Thyroid gland (tissue), 4 donors: ENCODE results near the gene INPP5J. TPM values are rescaled to one million over a fixed set of nuclear protein-coding genes. Genes with fewer than 3 reads are reported as not detected.
"Not testable (repeated sequence)": the region's sequence is repeated elsewhere in the genome, so short reads cannot be mapped to it uniquely, and the experiment has no call there.

Source experiments
- DNase-seq, 2 donors: peaks; one replicate each; pipeline ENCODE4 v3.0.0-alpha.2; 2019
- H3K27ac ChIP-seq, 3 donors: fragments of 200-600 bp; sonication (generic); 1 replicate in 2 of 3; 2 replicates in 1 of 3; pipeline ENCODE4 v1.5.1; 2016 to 2019; ENCODE audit warnings: mild to moderate bottlenecking in 1 of 3, moderate library complexity in 1 of 3
- H3K27me3 ChIP-seq: fragments of 200-600 bp; sonication (generic); one replicate; pipeline ENCODE4 v1.5.1; 2019
- H3K36me3 ChIP-seq, 2 donors: fragments of 200-600 bp; sonication (generic); one replicate each; pipeline ENCODE4 v1.5.1; 2016 to 2019
- H3K4me1 ChIP-seq, 2 donors: fragments of 200-600 bp; sonication (generic); one replicate each; pipeline ENCODE4 v1.5.1; 2017 to 2019
- H3K4me3 ChIP-seq, 3 donors: fragments of 200-600 bp; sonication (generic); replicated peaks in 1 of 3; 1 replicate in 2 of 3; 2 replicates in 1 of 3; pipeline ENCODE4 v1.5.1; 2016; ENCODE audit warnings: mild to moderate bottlenecking in 1 of 3
- H3K9me3 ChIP-seq: fragments of 200-600 bp; sonication (generic); one replicate; pipeline ENCODE4 v1.5.1; 2017
- POLR2A ChIP-seq, 2 donors: fragments of 450-650 bp; IDR thresholded peaks; one replicate each; pipeline ENCODE4 v1.6.1; 2017; ENCODE audit warnings: antibody characterized with exemption in 2 of 2, mild to moderate bottlenecking in 2 of 2, moderate library complexity in 1 of 2
- WGBS, 2 donors: methylation state at CpG; one replicate each; pipeline ENCODE4 v1.1.5; 2017; 5-methylcytosine and 5-hydroxymethylcytosine counted together
- intact Hi-C: fragments of 100-400 bp; cut with DNase I; formaldehyde crosslinking; loops from one replicate; pipeline ENCODE4 v1.15.1; 2023
- total RNA-seq, 4 donors: library from RNA; depleted of rRNA; stranded (reverse); fragments of >200 nt; gene quantifications; one replicate each; pipeline ENCODE4 v1.2.3, GENCODE V29; 2016
- TF ChIP-seq, protein P1 (sequence below), 6 experiments: fragments of 200-600 bp in 3 of 6; fragments of 450-650 bp in 3 of 6; sonication (generic) in 3 of 6; IDR thresholded peaks; one replicate each; pipeline ENCODE4 v1.5.1; 2016 to 2019; ENCODE audit warnings: antibody characterized with exemption in 6 of 6, mild to moderate bottlenecking in 2 of 6, inconsistent platforms in 1 of 6, moderate library complexity in 1 of 6

Gene INPP5J
- total RNA-seq, 4 donors from 2014 or later: 180 to 665 (median 442) TPM

DNA sequence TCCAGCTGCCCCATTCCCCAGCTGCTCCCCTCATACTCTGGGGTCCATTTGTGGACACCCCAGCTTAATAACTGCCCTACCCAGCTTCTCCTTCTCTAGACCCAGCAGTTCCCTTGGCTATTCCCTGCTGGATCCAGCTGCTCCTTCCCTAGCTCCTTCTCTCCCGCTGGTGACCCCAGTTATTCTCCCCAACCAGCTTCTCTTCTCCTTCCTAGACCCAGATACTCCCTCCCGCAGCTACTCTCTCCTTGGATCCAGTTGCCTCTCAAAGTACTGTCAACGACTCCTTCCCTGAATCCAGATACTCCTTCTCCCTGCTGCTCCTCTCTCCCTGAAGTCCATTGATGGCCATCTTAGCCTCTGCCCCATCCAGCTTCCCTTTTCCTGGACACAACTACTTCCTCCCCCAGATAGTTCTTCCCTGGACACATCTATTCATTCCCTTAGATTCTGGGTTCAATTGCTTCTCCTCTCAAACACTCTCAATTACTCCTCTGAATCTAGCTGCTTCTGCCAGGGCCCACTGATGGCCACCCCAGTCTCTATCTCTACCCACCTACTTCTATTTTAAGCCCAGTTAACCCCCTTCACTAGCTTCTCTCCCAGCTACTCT, 27.0 kb upstream of the INPP5J start:
- Histone ChIP-seq H3K27me3 (no peaks in the 10 kb centered on the region), H3K27ac (no peak overlapping the region), H3K36me3 (peaks cover 38% of the 10 kb centered on the region in 2 donors), H3K4me3 (no peak overlapping the region), H3K4me1 (peaks cover 11 to 14% of the 10 kb centered on the region in 2 donors), H3K9me3 (no peaks in the 10 kb centered on the region)
- no peak for TF ChIP-seq POLR2A (IDR thresholded peaks at IDR 0.05)
- TF ChIP-seq, protein P1, sequence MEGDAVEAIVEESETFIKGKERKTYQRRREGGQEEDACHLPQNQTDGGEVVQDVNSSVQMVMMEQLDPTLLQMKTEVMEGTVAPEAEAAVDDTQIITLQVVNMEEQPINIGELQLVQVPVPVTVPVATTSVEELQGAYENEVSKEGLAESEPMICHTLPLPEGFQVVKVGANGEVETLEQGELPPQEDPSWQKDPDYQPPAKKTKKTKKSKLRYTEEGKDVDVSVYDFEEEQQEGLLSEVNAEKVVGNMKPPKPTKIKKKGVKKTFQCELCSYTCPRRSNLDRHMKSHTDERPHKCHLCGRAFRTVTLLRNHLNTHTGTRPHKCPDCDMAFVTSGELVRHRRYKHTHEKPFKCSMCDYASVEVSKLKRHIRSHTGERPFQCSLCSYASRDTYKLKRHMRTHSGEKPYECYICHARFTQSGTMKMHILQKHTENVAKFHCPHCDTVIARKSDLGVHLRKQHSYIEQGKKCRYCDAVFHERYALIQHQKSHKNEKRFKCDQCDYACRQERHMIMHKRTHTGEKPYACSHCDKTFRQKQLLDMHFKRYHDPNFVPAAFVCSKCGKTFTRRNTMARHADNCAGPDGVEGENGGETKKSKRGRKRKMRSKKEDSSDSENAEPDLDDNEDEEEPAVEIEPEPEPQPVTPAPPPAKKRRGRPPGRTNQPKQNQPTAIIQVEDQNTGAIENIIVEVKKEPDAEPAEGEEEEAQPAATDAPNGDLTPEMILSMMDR (IDR thresholded peaks at IDR 0.05): no peak
- intact Hi-C loops: no loop called here
- DNase-seq: no peak
- WGBS, 2 donors: 88 to 96% methylated on average over 3 of the region's 3 CpGs

DNA sequence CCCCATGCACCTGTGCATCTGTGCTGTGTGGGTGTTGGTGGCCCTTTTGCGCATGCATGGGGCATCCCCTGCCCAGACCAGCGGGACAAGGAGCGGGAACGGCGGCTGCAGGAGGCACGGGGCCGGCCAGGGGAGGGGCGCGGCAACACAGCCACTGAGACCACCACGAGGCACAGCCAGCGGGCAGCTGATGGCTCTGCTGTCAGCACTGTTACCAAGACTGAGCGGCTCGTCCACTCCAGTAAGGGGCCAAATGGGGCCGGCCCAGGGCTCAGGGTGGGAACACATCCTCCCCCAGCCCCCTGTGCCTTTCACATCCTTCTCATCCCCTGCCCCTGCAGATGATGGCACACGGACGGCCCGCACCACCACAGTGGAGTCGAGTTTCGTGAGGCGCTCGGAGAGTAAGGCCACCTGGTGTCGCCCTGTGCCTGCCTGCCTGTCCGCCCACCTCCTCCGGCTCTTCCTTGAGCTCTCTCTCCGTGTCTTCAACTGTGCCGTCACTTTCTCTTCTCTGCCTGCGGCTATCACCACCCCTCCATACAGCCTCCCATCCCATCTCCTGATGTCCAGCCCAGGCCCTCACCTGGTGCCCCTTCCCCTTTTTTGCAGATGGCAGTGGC, 26.0 kb upstream of the INPP5J start:
- intact Hi-C loops: no loop called here
- TF ChIP-seq, protein P1 (IDR thresholded peaks at IDR 0.05): no peak
- no peak for TF ChIP-seq POLR2A (IDR thresholded peaks at IDR 0.05)
- peaks cover 27 to 33% of the 10 kb centered on the region in 2 donors for H3K36me3 ChIP-seq
- DNase-seq: no peak
- H3K4me3 ChIP-seq: no peak overlapping the region
- 90 to 95% methylated on average over 22 to 27 of the region's 27 CpGs for WGBS, 2 donors
- H3K27ac ChIP-seq: no peak overlapping the region
- H3K4me1 ChIP-seq: peaks cover 11 to 14% of the 10 kb centered on the region in 2 donors
- no peaks in the 10 kb centered on the region for H3K9me3 ChIP-seq
- no peaks in the 10 kb centered on the region for H3K27me3 ChIP-seq

- intact Hi-C loops, DNase-seq, H3K27me3 ChIP-seq, H3K9me3 ChIP-seq, H3K27ac ChIP-seq, H3K4me3 ChIP-seq: not testable (repeated sequence)
- Histone ChIP-seq H3K36me3 (peaks cover 24 to 28% of the 10 kb centered on the region in 2 donors), H3K4me1 (peaks cover 8 to 10% of the 10 kb centered on the region in 2 donors)
- 99% methylated on average over 5 of the region's 5 CpGs for WGBS, 2 donors
Measured at GRCh38 chr22:31097539-31097938, 25.2 kb upstream of the INPP5J start.

DNA sequence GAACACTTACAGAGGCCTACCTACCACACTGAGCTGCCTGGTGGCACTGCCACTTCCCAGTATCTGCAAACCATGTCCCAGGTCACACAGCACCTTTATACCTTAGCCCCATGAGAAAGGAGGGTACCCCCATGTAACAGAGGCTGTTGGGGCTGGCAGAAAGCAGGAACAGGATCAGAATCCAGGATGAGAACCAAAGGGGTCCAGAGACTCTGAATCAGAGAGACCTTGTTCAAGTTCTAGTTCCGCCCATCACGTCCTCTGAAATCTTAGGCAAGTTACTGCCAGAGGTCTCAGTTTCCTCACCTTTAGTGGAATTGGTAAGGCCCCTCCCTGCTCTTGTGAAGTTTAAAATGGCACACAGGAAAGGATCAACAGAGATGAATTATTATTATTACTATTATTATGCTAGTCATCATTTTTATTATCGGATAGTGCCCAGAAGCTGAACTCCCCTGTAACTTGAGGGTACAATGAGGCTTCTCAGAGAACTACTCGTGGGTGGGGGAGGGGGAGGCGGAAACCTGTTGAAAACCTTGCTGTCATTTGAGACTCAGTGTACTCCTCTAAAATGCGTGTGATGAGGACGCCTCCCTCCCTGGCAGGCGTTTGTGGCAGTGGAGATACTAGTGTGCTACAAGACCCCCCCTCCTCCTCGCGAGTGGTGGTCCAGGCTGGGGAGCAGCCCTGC, 24.7 kb upstream of the INPP5J start:
- H3K4me3 ChIP-seq: no peak overlapping the region
- peaks cover 2 to 5% of the 10 kb centered on the region in 2 donors for H3K4me1 ChIP-seq

GRCh38 chr22:31098632-31099110, 24.1 kb upstream of the INPP5J start:
- no peak overlapping the region for H3K27ac ChIP-seq
- no peaks in the 10 kb centered on the region for H3K27me3 ChIP-seq
- H3K4me3 ChIP-seq: no peak overlapping the region
- no peaks in the 10 kb centered on the region for H3K9me3 ChIP-seq
- WGBS, 2 donors: 61 to 83% methylated on average over 20 to 24 of the region's 36 CpGs
- intact Hi-C loops: no loop called here
- peaks cover 24% of the 10 kb centered on the region in 2 donors for H3K36me3 ChIP-seq
- DNase-seq: no peak
- TF ChIP-seq, protein P1 (IDR thresholded peaks at IDR 0.05): no peak
- TF ChIP-seq POLR2A (IDR thresholded peaks at IDR 0.05): no peak
- no peaks in the 10 kb centered on the region for H3K4me1 ChIP-seq

More for the DNA sequence above, 24.7 kb upstream of the INPP5J start:
- no peaks in the 10 kb centered on the region for H3K27me3 ChIP-seq
- peaks cover 24% of the 10 kb centered on the region in 2 donors for H3K36me3 ChIP-seq
- no peaks in the 10 kb centered on the region for H3K9me3 ChIP-seq
- TF ChIP-seq, protein P1 (IDR thresholded peaks at IDR 0.05): no peak
- no peak for TF ChIP-seq POLR2A (IDR thresholded peaks at IDR 0.05)
- WGBS, 2 donors: 79 to 83% methylated on average over 7 to 10 of the region's 10 CpGs
- no peak for DNase-seq
- intact Hi-C loops: no loop called here
- H3K27ac ChIP-seq: no peak overlapping the region
